HG03064 (cell line): ENCODE measurements around the gene BTG1.

ENCODE experiments used
- ATAC-seq: cut with Tn5 transposase; IDR thresholded peaks from one replicate; pipeline ENCODE4 v1.9.1; 2021; ENCODE audit warnings: low read depth; ENCODE audit not compliant: unreplicated experiment

Gene BTG1, protein sequence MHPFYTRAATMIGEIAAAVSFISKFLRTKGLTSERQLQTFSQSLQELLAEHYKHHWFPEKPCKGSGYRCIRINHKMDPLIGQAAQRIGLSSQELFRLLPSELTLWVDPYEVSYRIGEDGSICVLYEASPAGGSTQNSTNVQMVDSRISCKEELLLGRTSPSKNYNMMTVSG

DNA sequence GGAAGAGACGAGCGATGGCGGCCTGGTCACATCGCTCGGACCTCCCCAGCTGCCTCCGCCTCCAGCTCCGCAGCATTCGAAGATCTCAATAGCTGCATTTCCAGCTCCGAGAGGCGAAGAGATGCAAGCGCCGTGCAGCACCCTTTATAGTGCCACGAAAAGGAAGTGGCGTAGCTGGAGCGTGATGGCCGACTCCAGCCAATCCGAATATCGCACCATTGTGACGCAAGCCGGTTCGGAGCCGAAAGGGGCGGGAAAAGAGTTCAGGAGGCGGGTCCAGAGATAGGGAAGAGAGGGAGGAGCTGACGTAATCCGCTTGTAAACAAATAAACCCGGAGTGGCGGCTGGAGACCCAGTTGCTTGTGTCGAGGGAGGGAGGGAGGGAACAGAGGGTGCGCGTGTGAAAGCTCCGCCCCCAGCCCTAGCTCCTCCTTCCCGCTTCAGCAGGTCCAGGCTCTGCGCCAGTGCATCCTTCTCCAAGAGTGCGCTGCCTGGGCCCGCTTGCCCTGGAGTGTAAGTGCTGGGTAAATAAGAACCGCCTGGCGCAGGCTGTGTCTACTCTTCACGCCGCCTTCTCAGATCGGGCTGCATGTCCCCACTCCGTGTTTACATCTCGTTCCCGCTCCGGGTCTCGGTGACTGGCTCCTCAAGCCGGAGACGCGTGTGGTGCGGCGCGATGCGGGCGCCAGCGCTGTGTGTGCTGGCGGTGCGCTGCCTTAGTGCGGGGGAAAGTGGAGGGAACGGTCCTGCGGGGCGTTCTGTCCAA, at the start of gene BTG1:
Gene BTG1, minus strand, starts transcription at position 116 of the 766 bp plus-strand sequence. CDS start 311 bp downstream, outside the sequence.
- ATAC-seq = peak; percentile 61

DNA sequence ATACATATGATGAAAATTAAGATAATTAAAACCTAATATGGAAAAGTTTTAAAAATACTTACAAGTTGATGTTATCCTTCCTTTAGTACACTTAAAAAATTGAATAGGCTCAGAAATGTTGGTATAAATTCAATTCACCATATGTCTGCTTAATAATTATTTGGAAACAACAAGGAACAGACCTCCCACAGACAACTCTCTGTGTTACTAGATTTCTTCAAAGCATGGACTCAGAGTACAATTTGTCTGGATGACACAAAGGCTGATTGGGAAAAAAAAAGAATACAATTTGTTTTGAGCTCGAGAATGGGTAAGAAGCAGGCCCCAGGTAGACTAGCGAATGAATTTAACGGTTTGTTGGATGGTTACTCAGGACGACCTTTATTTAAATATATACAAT, 48.9 kb upstream of the BTG1 start:
- no peak for ATAC-seq

DNA sequence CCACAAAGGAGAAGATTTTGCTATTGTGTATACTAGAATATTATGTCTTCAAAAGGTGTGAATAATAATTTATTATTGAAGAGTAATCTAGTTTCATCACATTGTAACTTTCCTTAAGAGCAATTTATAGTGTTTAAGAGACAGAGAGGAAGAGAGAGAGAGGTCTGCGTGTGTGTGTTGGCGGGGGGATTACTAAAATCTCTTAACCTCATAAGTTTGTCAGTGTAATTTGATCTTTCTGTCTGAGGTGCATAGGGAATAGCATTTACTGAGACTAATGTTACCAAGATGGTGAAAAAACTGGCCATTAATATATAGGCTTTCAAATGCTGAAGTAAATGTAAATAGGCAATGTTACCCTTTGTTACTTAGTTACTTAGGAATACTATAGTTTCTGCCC, 48.2 kb upstream of the BTG1 start:
- ATAC-seq = no peak

DNA sequence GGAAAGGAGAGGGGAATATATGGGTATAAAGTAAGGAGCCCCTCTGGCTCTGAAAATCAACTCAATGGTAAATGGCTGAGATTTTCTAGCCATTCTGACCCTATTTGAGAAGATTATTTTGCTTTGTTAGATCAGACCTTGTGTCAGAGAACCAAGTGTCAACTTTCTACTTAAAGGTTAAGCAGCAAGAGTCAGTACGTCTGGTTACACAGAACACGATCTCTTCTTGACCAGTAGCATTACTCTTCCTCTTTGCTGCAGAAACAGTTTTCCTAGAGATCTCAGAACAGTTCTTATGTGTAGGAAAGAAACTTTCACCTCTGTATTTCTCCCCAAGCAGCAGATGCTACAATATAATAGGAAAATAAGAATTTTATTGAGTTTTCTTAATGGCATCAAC, 47.4 kb upstream of the BTG1 start:
- ATAC-seq = no peak

DNA sequence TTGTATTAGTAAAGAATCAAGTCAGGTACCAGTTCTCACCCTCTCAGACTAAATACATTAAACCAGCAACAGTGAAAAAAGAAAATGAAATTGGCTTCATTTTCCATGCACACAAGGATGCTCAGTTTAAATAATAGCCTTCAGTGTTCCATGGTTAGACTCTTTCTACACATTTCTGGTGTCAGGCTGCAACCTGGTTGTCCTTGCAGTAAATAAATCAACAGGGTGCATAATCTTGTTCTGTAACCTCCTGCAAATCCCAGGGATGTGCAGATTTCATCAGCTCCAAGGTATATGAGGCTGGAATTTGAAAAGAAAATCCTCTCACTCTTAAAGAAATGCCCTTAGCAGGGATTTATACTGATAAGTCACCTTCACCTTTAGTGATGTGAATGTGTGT, 46.7 kb upstream of the BTG1 start:
- no peak for ATAC-seq

DNA sequence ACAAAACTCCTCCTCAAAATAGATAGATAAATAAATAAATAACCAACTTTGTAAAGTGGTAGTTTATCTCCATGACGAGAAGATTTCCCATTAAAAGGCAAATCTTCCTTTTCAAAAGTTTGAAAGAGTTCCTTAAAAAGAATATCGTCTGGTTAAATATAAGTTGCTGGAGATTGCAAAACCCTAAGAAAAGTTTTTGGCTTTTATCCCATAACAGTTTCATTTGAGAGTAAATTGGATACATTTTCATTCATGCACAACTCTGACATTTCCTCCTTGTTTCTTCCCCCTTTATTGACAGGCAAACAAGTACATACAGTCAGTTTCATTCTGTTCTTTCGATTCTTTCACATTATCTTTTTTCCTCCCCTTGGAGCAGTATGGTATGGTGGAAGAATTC, 45.4 kb upstream of the BTG1 start:
- ATAC-seq = no peak

DNA sequence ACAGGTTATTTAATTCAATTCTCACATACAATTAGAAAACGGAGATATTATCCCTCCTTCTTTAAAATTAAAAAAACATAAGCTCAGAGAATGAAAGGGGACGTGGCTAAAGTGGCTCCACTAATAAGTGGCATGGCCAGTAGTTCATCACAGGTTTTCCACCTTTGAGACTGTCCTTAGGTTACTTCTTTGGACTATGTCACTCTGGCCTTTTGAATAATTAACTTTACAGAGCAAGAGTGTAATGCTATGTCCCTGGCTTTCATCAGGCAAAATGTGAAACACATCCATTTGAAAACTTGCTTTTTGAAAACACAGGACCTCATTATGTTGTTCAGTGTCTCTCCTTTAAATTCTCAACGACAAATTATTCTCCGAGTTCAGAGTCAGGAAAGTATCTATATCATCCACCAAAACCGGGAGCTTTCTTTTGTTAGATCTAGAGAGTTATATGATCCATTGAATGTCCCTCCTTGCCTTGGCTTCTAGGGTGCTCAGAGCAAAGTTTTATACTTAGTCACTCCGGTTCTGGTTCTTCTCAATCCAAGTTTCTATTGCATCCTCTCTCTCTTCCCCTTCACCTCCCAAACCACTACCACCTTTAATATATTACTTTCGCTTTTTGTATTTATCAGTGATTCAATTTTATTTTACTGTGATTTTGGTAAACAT, 43.0 kb upstream of the BTG1 start:
- ATAC-seq = no peak

DNA sequence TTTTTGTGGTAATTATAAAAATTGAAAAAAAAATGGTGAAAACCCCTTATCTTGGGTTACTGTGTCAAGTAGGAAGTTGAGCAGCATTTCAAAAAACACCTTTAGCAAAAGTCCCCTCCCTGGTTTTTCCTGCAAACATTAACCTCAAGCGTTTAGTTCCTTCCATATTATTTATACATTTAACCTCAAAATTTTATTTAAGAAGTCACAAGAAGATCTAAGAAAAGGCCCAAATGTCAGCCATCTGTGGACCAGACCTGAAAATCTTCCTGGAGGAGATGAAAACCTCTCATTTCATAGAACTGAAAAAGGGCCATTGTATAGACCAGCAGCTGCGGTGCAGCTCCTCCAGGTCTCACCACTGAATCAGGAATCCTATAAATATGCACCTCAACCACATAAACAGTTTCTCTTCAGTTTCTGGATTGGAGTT, 40.4 kb upstream of the BTG1 start:
- ATAC-seq = no peak

DNA sequence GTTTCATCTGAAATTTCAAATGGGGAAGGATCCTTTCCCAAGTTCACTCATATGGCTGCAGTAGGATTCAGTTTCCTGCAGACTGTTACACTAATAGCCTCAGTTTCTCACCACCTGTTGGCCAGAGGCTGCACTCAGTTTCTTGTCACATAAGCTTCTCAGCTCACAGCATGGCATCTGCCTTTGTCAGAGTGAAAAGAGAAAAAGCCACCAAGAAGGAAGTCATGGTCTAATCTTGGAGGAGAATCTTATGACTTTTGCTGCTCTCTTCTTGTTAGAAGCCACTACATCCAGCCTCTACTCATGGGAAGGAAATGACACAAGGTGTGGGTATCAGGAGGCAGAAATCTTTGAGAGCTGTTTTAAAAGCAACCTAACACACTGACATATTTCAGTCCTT, 39.4 kb upstream of the BTG1 start:
- ATAC-seq = peak; percentile 69

DNA sequence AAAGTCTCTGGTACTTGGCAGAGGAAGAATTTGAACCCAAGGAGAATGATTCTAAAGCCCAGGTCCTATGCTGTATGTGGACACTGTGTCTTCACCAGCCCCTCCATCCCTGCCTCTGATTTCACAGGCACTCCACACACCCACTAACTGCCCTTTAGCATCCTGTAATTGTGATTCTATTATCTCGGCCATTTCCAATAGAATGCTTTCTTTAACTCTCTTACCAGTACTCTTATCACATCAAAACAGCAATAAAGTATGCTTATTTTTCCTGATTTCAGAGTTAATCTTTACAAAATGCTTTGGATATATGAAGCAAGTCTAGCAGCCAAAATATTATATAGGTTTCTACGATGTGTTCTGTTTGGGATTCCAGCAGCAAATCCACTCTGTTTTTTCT, 37.9 kb upstream of the BTG1 start:
- ATAC-seq = no peak

DNA sequence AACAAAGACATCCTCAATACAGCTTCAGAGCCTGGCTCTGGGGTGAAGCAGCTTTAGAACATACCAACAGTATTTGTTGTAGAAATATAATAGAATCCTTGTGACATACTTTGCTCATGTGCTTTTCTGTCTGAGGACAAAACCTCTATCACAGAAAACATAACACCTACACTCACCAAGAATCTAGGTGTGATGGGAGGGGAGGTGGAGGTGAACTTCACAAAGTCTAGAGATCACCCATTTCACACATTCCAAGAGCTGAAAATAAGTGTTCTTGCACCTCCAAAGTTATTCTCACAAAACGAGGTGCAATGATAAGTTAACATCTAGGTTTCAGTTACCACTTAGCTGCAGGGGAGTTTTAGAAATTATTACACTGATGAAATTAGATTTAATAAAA, 32.7 kb upstream of the BTG1 start:
- ATAC-seq = no peak

DNA sequence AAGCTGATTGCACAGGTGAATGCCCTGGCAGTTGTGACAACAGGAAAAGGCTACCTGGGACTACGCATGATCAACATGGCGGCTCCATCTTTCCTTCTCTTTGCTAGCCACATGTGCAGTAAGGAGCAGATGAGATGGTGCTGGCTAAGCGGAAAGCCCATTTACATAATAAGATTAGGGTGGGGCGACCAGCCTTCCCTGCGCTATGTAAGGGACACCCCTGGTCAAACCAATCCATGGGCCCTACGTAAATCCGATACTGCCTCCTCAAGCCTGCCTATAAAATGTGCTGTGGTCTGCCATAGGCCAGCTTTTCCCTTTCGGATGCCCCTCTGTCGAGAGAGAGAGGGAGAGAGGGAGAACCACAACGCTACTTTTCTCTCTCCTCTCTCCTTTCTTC, 31.0 kb upstream of the BTG1 start:
- ATAC-seq = no peak

DNA sequence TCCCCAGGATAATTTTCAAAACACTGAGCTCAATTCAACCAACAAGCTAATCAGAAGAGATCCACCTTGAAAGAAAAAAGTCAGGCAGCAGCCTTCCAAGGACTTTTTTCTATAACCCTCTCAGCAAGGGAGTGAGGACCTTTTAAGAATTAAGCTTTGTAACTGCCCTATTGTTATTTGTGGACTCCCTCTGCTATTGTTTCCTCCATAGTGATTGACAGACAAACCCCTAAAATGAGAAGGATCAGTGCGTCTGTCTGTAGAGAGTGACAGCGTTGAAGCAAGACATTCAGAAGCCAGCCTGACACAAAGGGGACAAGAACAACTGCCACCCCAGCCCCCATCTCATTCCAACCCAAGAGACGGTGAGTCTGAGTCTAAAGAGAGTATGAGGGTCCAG, 30.3 kb upstream of the BTG1 start:
- no peak for ATAC-seq

DNA sequence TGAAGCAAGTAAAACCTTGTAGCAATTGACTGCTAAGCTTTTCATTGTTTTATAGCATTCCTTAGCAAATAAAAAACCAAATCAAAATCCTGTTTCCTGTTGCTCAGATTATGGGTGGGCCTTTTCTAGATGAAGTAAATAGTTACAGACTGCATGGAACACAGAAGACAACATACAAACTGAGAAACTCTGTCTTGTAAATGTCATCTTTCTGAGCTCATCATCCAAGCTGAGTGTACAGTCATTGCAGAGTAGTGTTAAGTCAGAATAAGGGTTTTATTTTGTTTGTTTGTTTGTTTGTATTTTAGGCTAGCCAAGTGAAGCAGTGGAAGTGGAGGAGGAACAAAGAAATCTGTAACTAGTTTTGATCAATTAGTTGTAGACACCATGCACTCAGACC, 24.4 kb upstream of the BTG1 start:
- no peak for ATAC-seq

DNA sequence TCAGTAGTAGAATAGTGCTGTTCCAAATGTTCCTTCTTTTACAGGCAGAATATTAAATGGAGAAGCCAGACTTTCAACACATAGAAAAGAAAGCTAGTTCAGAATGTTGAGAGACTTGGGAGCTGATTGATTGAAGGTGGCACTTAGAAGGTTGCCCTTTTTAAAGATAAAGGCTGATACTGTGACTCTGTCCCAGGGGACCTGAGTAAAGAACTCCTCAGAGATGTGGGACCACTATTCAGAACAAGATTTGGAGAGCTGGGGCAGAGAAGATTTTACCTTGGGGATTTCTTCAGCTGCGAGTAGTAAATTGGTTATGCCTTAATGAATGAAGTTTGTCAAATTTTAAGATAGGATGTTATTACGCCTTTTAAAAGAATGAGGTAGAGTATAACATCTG, 21.4 kb upstream of the BTG1 start:
- no peak for ATAC-seq

DNA sequence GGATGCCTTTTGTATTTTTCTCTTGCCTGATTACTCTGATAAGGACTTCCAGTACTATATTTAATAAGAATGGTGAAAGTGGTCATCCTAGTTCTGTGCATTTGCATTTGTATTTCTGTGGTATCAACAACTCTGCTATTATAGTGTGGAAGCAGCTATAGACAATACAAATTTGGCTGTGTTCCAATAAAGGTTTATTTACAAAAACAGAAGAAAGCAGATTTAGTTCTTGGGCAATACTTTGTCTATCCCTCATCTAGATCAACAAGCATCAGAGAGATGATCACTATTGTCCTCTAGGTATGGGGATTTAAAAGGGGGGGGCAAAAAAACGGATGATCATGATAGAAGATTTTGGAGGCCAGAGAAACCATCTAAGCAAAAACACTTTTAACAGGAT, 19.1 kb upstream of the BTG1 start:
- ATAC-seq = no peak

DNA sequence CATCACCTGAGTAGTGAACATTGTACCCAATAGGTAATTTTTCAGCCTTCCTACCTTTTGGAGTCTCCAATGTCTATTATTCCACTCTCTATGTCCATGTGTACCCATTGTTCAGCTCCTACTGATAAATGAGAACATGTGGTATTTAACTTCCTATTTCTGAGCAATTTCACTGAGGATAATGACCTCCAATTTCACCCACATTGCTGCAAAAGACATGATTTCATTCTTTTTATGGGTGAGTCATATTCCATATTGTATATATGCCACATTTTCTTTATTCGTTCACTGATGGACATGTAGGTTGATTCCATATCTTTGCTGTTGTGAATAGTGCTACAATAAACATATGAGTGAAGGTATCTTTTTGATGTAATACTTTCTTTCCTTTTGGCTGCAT, 16.4 kb upstream of the BTG1 start:
- no peak for ATAC-seq

DNA sequence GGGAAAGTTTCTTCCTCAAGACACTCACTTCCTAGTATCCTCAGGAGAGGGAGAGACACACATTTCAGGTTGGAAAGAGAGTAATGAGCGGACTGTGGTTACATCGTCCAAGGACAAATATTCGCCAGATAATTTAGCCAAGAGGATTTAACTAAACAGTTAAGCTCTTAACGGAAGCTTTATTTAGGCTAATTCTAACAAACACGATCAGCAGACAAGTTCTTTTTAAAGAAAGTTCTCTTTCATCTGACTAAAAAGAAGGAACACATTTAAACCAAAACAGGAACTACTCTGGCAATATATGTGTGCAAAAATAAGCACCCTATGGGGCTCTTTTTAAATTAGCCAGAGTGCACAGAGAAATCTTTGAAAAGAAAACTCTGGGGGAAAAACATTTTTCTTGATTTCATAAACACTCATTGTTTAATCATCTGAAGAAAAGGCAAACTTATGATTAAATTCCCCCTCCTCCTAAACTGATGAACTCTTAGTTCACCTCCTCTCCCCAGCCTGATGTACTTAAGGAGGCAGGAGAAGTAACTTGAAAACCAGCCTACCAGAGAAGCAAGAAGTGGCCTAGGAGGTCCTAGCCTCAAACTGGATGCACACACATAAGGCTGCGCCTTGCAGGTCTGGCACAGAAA, 13.3 kb upstream of the BTG1 start:
- no peak for ATAC-seq

DNA sequence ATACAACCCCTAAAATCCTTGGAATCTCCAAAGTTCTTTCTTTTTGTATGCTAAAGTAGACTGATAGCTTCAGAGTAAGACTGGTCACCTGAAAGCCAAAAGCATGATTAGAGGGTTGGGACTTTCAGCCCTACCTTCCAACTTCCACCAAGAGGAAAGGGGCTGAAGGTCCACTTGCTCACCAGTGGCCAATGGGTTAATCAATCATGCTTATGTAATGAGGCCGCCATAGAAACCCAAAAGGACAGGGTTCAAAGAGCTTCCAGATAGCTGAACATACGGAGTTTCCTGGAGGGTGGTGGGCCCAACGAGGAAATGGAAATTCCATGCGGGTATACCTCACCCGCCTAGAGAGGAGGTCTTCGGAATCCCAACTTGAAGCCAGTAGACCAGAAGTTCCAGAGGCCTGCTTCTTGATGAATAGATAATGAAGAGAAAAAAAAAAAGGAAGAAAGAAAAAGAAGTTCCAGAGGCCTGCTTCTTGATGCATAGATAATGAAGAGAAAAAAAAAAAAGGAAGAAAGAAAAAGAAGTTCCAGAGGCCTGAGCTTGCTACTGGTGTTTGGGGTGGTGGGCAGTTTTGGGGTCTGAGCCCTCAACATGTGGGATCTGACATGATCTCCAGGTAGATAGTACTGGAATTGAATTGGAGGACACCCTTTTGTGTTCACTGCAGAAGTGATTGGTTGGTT, 11.2 kb upstream of the BTG1 start:
- no peak for ATAC-seq

DNA sequence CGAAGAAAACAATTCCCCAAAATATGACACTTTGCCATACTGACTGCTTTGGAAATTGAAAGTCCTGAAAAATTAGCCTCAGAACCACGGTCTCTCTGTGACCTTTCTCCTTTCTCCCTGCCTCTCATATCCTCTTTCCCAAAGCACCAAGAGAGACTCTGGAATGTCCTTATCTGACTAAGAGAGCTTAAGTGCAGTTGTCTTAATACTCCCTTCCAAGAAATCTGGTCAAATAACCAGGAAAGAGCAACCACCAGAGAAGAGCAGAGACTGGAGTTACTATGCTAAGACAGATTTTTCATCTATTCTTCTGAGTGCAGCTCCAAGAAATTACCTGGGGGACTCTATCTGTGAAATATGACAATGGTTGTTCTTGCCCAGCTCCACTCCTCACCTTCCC, 10.5 kb upstream of the BTG1 start:
- no peak for ATAC-seq

DNA sequence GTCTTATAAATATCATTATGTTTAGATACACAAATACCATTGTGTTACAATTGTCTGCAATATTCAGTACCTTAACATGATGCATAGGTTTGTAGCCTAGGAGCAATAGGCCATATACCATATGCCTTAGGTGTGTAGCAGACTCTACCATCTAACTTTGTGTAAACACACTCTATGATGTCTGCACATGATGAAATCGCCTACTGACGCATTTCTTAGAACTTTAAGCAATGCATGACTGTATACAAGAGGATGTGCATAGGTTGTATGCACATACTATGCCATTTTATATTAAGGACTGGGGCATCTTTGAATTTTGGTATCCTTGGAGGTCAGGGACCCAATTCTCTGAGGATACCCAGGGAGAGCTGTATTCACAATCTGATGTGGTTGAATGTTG, 10.1 kb upstream of the BTG1 start:
- no peak for ATAC-seq
